ENCODE measurements around the gene VASH1. TPM values are rescaled to one million over a fixed set of nuclear protein-coding genes. Genes with fewer than 3 reads are reported as not detected.

VASH1 gene
- total RNA-seq, 4 donors from 2014 or later = 3.6 to 23.4 (median 16.4) TPM

DNA sequence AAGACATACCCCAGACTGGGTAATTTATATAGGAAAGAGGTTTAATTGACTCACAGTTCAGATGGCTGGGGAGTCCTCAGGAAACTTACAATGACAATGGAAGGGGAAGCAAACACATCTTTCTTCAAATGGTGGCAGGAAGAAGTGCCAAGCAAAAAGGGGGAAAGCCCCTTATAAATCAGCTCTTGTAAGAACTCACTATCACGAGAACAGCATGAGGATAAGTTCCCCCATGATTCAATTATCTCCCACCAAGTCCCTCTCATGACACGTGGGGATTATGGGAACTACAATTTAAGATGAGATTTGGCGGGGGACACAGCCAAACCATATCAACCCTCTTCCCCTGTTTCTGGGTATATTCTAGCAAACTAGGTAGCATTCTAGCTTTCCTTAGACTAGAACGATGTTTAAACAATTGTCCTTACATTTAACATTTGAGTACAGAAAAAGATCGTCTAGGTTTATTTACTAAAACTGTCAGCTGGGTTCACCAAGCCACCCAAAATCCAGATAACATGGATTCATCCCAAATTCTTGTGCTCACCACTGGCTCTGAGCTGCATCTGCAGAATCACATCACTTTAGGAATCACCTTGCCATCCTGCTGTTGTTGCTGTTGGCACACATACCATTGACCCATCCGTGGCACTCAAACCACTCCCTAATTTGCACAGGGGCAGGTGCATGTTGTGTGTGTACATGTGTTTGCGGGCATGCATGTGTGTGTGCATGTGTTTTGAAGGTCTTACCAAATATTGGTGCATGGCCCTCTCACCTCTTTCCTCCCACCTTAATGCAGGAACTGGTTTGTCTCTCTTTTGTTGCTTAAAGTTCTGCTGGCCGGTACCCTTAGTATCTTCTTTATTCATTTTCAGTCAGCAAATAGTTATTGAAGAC is 36.4 kb upstream of the VASH1 start:
- H3K4me1 ChIP-seq = no peaks in the 10 kb centered on the region
- no peak for DNase-seq
- H3K27ac ChIP-seq = no peak overlapping the region
- no peaks in the 10 kb centered on the region for H3K27me3 ChIP-seq
- no peak overlapping the region for H3K4me3 ChIP-seq
- H3K36me3 ChIP-seq = no peaks in the 10 kb centered on the region
- H3K9me3 ChIP-seq = no peaks in the 10 kb centered on the region
- TF ChIP-seq POLR2A (IDR thresholded peaks at IDR 0.05) = no peak
- TF ChIP-seq, protein P1, sequence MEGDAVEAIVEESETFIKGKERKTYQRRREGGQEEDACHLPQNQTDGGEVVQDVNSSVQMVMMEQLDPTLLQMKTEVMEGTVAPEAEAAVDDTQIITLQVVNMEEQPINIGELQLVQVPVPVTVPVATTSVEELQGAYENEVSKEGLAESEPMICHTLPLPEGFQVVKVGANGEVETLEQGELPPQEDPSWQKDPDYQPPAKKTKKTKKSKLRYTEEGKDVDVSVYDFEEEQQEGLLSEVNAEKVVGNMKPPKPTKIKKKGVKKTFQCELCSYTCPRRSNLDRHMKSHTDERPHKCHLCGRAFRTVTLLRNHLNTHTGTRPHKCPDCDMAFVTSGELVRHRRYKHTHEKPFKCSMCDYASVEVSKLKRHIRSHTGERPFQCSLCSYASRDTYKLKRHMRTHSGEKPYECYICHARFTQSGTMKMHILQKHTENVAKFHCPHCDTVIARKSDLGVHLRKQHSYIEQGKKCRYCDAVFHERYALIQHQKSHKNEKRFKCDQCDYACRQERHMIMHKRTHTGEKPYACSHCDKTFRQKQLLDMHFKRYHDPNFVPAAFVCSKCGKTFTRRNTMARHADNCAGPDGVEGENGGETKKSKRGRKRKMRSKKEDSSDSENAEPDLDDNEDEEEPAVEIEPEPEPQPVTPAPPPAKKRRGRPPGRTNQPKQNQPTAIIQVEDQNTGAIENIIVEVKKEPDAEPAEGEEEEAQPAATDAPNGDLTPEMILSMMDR (IDR thresholded peaks at IDR 0.05) = no peak
- intact Hi-C loops (cut with DNase I; ENCODE audit: low total_unique reads) = no loop called here

DNA sequence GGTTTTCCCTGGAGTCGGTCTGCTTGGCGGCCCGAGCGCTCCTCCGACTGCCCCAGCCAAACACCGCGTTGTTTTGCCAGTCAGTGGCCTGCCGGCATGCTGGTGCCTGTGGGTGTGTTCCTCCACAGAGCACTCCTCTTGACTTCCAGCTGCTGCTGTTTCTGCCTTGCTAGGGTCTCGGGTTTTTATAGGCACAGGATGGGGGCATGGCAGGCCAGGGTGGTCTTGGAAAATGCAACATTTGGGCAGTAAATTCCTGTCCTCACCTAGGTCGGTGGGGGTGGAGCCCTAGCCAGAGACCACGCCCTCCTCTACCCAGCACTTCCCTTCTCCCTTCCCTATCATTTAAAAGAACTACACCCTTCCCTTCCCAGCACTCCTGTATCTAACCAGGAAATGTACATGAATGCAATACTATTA is 34.7 kb upstream of the VASH1 start:
- intact Hi-C loops (cut with DNase I; ENCODE audit: low total_unique reads) = no loop called here
- no peak for DNase-seq
- TF ChIP-seq, protein P1 (IDR thresholded peaks at IDR 0.05) = no peak
- TF ChIP-seq POLR2A (IDR thresholded peaks at IDR 0.05) = no peak
- Histone ChIP-seq H3K27me3 (no peaks in the 10 kb centered on the region), H3K4me3 (no peak overlapping the region), H3K4me1 (no peaks in the 10 kb centered on the region), H3K9me3 (no peaks in the 10 kb centered on the region), H3K27ac (no peak overlapping the region), H3K36me3 (no peaks in the 10 kb centered on the region)

DNA sequence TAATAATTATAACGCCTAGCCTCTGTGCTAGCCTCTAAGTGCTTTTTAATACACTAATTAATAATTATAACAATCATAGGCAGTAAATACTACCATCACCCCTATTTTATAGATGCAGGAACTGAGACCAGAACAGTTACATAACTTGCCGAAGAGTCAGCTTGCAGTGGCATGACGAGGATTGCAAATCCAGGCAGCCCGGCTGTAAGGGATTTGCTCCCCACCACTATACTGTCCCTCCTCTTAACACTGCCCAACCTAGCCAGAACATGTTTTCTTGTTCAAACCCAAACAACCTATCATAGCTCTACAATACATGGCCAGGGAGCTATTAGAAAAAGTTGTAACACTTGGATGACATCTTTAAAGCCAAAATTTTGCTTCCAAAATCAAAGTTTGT is 33.9 kb upstream of the VASH1 start:
- intact Hi-C loops (cut with DNase I; ENCODE audit: low total_unique reads) = no loop called here
- H3K27me3 ChIP-seq = no peaks in the 10 kb centered on the region
- no peak for TF ChIP-seq POLR2A (IDR thresholded peaks at IDR 0.05)
- TF ChIP-seq, protein P1 (IDR thresholded peaks at IDR 0.05) = no peak
- no peak overlapping the region for H3K4me3 ChIP-seq
- no peaks in the 10 kb centered on the region for H3K36me3 ChIP-seq
- no peak overlapping the region for H3K27ac ChIP-seq
- DNase-seq = no peak
- no peaks in the 10 kb centered on the region for H3K9me3 ChIP-seq
- H3K4me1 ChIP-seq = no peaks in the 10 kb centered on the region

DNA sequence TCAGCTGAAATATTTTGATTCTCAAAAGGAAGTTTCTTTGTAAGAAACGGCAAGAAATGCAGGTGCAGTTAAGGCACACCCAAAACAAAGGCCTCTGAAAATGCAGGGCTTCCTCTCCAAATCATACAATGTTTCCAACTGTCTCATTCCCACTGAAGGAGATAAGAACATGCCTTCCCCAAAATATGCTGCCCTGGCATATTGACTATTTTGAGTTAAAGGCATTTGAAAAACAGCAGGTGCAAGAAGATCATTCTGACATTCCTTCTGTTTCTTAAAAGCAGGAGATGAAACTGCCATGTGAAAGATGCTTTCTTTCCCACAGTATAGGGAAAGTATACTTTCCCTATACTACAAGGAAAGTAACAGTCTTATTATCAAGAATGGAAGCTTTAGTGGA is 33.4 kb upstream of the VASH1 start:
- no peak for DNase-seq
- no peaks in the 10 kb centered on the region for H3K9me3 ChIP-seq
- no peaks in the 10 kb centered on the region for H3K4me1 ChIP-seq
- H3K27me3 ChIP-seq = no peaks in the 10 kb centered on the region
- TF ChIP-seq, protein P1 (IDR thresholded peaks at IDR 0.05) = no peak
- TF ChIP-seq POLR2A (IDR thresholded peaks at IDR 0.05) = no peak
- no peaks in the 10 kb centered on the region for H3K36me3 ChIP-seq
- no peak overlapping the region for H3K4me3 ChIP-seq
- intact Hi-C loops (cut with DNase I; ENCODE audit: low total_unique reads) = no loop called here
- no peak overlapping the region for H3K27ac ChIP-seq

DNA sequence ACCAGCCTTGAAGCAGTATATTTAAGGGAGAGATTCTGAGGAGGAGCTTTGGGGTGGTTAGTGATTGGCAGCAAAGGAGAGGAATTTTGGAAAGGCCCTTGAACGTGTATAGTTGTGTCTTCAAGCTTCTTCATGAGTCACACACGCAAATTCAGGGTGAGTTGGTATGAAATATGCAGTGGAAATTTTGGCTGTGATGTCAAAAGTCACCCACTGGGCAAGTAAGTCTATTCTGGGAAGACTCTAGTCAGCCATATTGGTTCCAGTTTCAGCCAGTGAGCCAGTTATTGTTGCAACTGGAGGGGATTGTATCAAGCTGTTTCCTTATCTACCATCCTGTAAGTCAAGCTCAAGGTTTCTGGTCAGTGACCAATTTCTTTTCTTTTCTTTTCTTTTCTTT is 32.0 kb upstream of the VASH1 start:
- DNase-seq = no peak
- intact Hi-C loops (cut with DNase I; ENCODE audit: low total_unique reads) = no loop called here
- H3K4me1 ChIP-seq = no peaks in the 10 kb centered on the region
- H3K27me3 ChIP-seq = no peaks in the 10 kb centered on the region
- no peak overlapping the region for H3K4me3 ChIP-seq
- TF ChIP-seq, protein P1 (IDR thresholded peaks at IDR 0.05) = no peak
- no peak for TF ChIP-seq POLR2A (IDR thresholded peaks at IDR 0.05)
- H3K27ac ChIP-seq = no peak overlapping the region
- no peaks in the 10 kb centered on the region for H3K9me3 ChIP-seq
- H3K36me3 ChIP-seq = no peaks in the 10 kb centered on the region
